ENCODE measurements around the gene SART3. TPM values are rescaled to one million over a fixed set of nuclear protein-coding genes. Genes with fewer than 3 reads are reported as not detected.

Gene SART3
- total and polyA plus RNA-seq, 4 donors, result 49.7 to 55.9 (median 52.6) TPM

GRCh38 chr12:108604208-108604941 is 43.4 kb upstream of the SART3 start:
- no peaks in the 10 kb centered on the region for H3K36me3 ChIP-seq (ENCODE audit: control insufficient read depth, insufficient read depth, low read length)
- DNase-seq (ENCODE audit: low read depth in 4 of 6, low spot score in 6 of 6), result no peak
- no peaks in the 10 kb centered on the region for H3K9me3 ChIP-seq (ENCODE audit: control insufficient read depth, insufficient read depth, low read length)
- peaks cover 4% of the 10 kb centered on the region for H3K4me1 ChIP-seq (ENCODE audit: control insufficient read depth, insufficient read depth, low read length)
- no peaks in the 10 kb centered on the region for H3K27me3 ChIP-seq (ENCODE audit: control insufficient read depth, insufficient read depth, low read length)
- H3K27ac ChIP-seq (ENCODE audit: low read depth, low read length), result no peak overlapping the region
- no peak overlapping the region for H3K4me3 ChIP-seq (ENCODE audit: low read depth, low read length)
- WGBS (ENCODE audit: insufficient coverage), result 36% methylated on average over 10 of the region's 14 CpGs

- H3K4me1 ChIP-seq (ENCODE audit: control insufficient read depth, insufficient read depth, low read length), result peaks cover 4% of the 10 kb centered on the region
- WGBS (ENCODE audit: insufficient coverage), result 96% methylated on average over 2 of the region's 4 CpGs
- H3K36me3 ChIP-seq (ENCODE audit: control insufficient read depth, insufficient read depth, low read length), result no peaks in the 10 kb centered on the region
- no peaks in the 10 kb centered on the region for H3K9me3 ChIP-seq (ENCODE audit: control insufficient read depth, insufficient read depth, low read length)
- H3K4me3 ChIP-seq (ENCODE audit: low read depth, low read length), result no peak overlapping the region
- no peak overlapping the region for H3K27ac ChIP-seq (ENCODE audit: low read depth, low read length)
- no peak for DNase-seq (ENCODE audit: low read depth in 4 of 6, low spot score in 6 of 6)
- H3K27me3 ChIP-seq (ENCODE audit: control insufficient read depth, insufficient read depth, low read length), result no peaks in the 10 kb centered on the region
These were observed 42.8 kb upstream of the SART3 start for GRCh38 chr12:108603743-108604142.

- H3K36me3 ChIP-seq (ENCODE audit: control insufficient read depth, insufficient read depth, low read length), result no peaks in the 10 kb centered on the region
- no peaks in the 10 kb centered on the region for H3K9me3 ChIP-seq (ENCODE audit: control insufficient read depth, insufficient read depth, low read length)
- H3K4me3 ChIP-seq (ENCODE audit: low read depth, low read length), result no peak overlapping the region
- WGBS (ENCODE audit: insufficient coverage), result 95% methylated on average over 7 of the region's 15 CpGs
- DNase-seq (ENCODE audit: low read depth in 4 of 6, low spot score in 6 of 6), result no peak
- no peaks in the 10 kb centered on the region for H3K27me3 ChIP-seq (ENCODE audit: control insufficient read depth, insufficient read depth, low read length)
- no peak overlapping the region for H3K27ac ChIP-seq (ENCODE audit: low read depth, low read length)
- H3K4me1 ChIP-seq (ENCODE audit: control insufficient read depth, insufficient read depth, low read length), result peaks cover 8% of the 10 kb centered on the region
These were observed 42.2 kb upstream of the SART3 start for GRCh38 chr12:108602976-108603704.

- Histone ChIP-seq H3K27me3 (ENCODE audit: control insufficient read depth, insufficient read depth, low read length) (no peaks in the 10 kb centered on the region), H3K4me3 (ENCODE audit: low read depth, low read length) (no peak overlapping the region), H3K9me3 (ENCODE audit: control insufficient read depth, insufficient read depth, low read length) (no peaks in the 10 kb centered on the region), H3K4me1 (ENCODE audit: control insufficient read depth, insufficient read depth, low read length) (peaks cover 9% of the 10 kb centered on the region), H3K36me3 (ENCODE audit: control insufficient read depth, insufficient read depth, low read length) (no peaks in the 10 kb centered on the region), H3K27ac (ENCODE audit: low read depth, low read length) (no peak overlapping the region)
- WGBS (ENCODE audit: insufficient coverage), result 98% methylated on average over 7 of the region's 9 CpGs
- no peak for DNase-seq (ENCODE audit: low read depth in 4 of 6, low spot score in 6 of 6)
These were observed 41.3 kb upstream of the SART3 start for GRCh38 chr12:108602209-108602705.

- no peak for DNase-seq (ENCODE audit: low read depth in 4 of 6, low spot score in 6 of 6)
- no peaks in the 10 kb centered on the region for H3K36me3 ChIP-seq (ENCODE audit: control insufficient read depth, insufficient read depth, low read length)
- 50% methylated on average over 3 of the region's 4 CpGs for WGBS (ENCODE audit: insufficient coverage)
- no peak overlapping the region for H3K27ac ChIP-seq (ENCODE audit: low read depth, low read length)
- no peaks in the 10 kb centered on the region for H3K27me3 ChIP-seq (ENCODE audit: control insufficient read depth, insufficient read depth, low read length)
- no peaks in the 10 kb centered on the region for H3K9me3 ChIP-seq (ENCODE audit: control insufficient read depth, insufficient read depth, low read length)
- H3K4me1 ChIP-seq (ENCODE audit: control insufficient read depth, insufficient read depth, low read length), result peaks cover 5% of the 10 kb centered on the region
- no peak overlapping the region for H3K4me3 ChIP-seq (ENCODE audit: low read depth, low read length)
These were observed 39.7 kb upstream of the SART3 start for GRCh38 chr12:108600702-108601007.

GRCh38 chr12:108599948-108600701 is 39.2 kb upstream of the SART3 start:
- no peak overlapping the region for H3K27ac ChIP-seq (ENCODE audit: low read depth, low read length)
- peaks cover 5% of the 10 kb centered on the region for H3K4me1 ChIP-seq (ENCODE audit: control insufficient read depth, insufficient read depth, low read length)
- H3K36me3 ChIP-seq (ENCODE audit: control insufficient read depth, insufficient read depth, low read length), result no peaks in the 10 kb centered on the region
- 73% methylated on average over 7 of the region's 10 CpGs for WGBS (ENCODE audit: insufficient coverage)
- DNase-seq (ENCODE audit: low read depth in 4 of 6, low spot score in 6 of 6), result no peak
- no peak overlapping the region for H3K4me3 ChIP-seq (ENCODE audit: low read depth, low read length)
- no peaks in the 10 kb centered on the region for H3K27me3 ChIP-seq (ENCODE audit: control insufficient read depth, insufficient read depth, low read length)
- H3K9me3 ChIP-seq (ENCODE audit: control insufficient read depth, insufficient read depth, low read length), result no peaks in the 10 kb centered on the region

- Histone ChIP-seq H3K4me1 (ENCODE audit: control insufficient read depth, insufficient read depth, low read length) (peaks cover 5% of the 10 kb centered on the region), H3K9me3 (ENCODE audit: control insufficient read depth, insufficient read depth, low read length) (no peaks in the 10 kb centered on the region), H3K27ac (ENCODE audit: low read depth, low read length) (no peak overlapping the region), H3K4me3 (ENCODE audit: low read depth, low read length) (no peak overlapping the region), H3K27me3 (ENCODE audit: control insufficient read depth, insufficient read depth, low read length) (no peaks in the 10 kb centered on the region), H3K36me3 (ENCODE audit: control insufficient read depth, insufficient read depth, low read length) (no peaks in the 10 kb centered on the region)
- DNase-seq (ENCODE audit: low read depth in 4 of 6, low spot score in 6 of 6), result no peak
- 91% methylated on average over 4 of the region's 6 CpGs for WGBS (ENCODE audit: insufficient coverage)
These were observed 38.6 kb upstream of the SART3 start for GRCh38 chr12:108599541-108599940.

- no peaks in the 10 kb centered on the region for H3K27me3 ChIP-seq (ENCODE audit: control insufficient read depth, insufficient read depth, low read length)
- H3K9me3 ChIP-seq (ENCODE audit: control insufficient read depth, insufficient read depth, low read length), result no peaks in the 10 kb centered on the region
- peaks cover 5% of the 10 kb centered on the region for H3K4me1 ChIP-seq (ENCODE audit: control insufficient read depth, insufficient read depth, low read length)
- H3K27ac ChIP-seq (ENCODE audit: low read depth, low read length), result no peak overlapping the region
- DNase-seq (ENCODE audit: low read depth in 4 of 6, low spot score in 6 of 6), result no peak
- no peak overlapping the region for H3K4me3 ChIP-seq (ENCODE audit: low read depth, low read length)
- H3K36me3 ChIP-seq (ENCODE audit: control insufficient read depth, insufficient read depth, low read length), result no peaks in the 10 kb centered on the region
- 89% methylated on average over 11 of the region's 11 CpGs for WGBS (ENCODE audit: insufficient coverage)
These were observed 37.7 kb upstream of the SART3 start for GRCh38 chr12:108598553-108599250.

All from spinal cord (tissue), 10 donors.